OCI-LY1 (cell line): ENCODE data around the gene NPW.
A peak's percentile ranks its signal among the peaks of the same experiment; 100 is the strongest.

Experiments
- H2AFZ ChIP-seq: fragments of 200-600 bp; sonication (generic), shearing (Covaris generic); 2 replicates; pipeline ENCODE4 v1.6.0; 2014; ENCODE audit warnings: antibody characterized with exemption, mild to moderate bottlenecking, low read length
- H3F3A ChIP-seq: fragments of 200-600 bp; sonication (generic), shearing (Covaris generic); 2 replicates; pipeline ENCODE4 v1.6.0; 2014; ENCODE audit warnings: mild to moderate bottlenecking, antibody characterized with exemption, low read length, moderate library complexity; ENCODE audit not compliant: insufficient read depth
- H3K27ac ChIP-seq: fragments of 200-600 bp; sonication (generic); 2 replicates; pipeline ENCODE4 v1.5.1; 2014; ENCODE audit warnings: low read length, mixed run types, mild to moderate bottlenecking, low read depth; ENCODE audit not compliant: poor library complexity, severe bottlenecking
- H3K27me3 ChIP-seq: fragments of 200-600 bp; sonication (generic); 2 replicates; pipeline ENCODE4 v1.6.0; 2014; ENCODE audit warnings: antibody characterized with exemption, mild to moderate bottlenecking, low read length, moderate library complexity; ENCODE audit not compliant: insufficient read depth
- H3K36me3 ChIP-seq: fragments of 200-600 bp; sonication (generic); 2 replicates; pipeline ENCODE4 v1.6.1; 2014; ENCODE audit warnings: mild to moderate bottlenecking, antibody characterized with exemption, low read length, moderate library complexity, mixed read lengths; ENCODE audit not compliant: insufficient read depth
- H3K4me1 ChIP-seq: fragments of 200-600 bp; sonication (generic); 2 replicates; pipeline ENCODE4 v1.5.1; 2014; ENCODE audit warnings: mild to moderate bottlenecking, low read length, moderate library complexity; ENCODE audit not compliant: insufficient read depth, severe bottlenecking
- H3K4me2 ChIP-seq: fragments of 200-600 bp; sonication (generic), shearing (Covaris generic); 2 replicates; pipeline ENCODE4 v1.6.1; 2014; ENCODE audit warnings: low read length
- H3K4me3 ChIP-seq: fragments of 200-600 bp; sonication (generic); 2 replicates; pipeline ENCODE4 v1.5.1; 2014; ENCODE audit warnings: low read length, low read depth, mild to moderate bottlenecking, mixed read lengths; ENCODE audit not compliant: poor library complexity, severe bottlenecking
- H3K79me2 ChIP-seq: fragments of 200-600 bp; shearing (Covaris generic); 2 replicates; pipeline ENCODE4 v1.6.1; 2016; ENCODE audit warnings: mixed run types, low read length, mixed read lengths; ENCODE audit not compliant: insufficient read depth
- H3K9ac ChIP-seq: fragments of 200-600 bp; sonication (generic), shearing (Covaris generic); 2 replicates; pipeline ENCODE4 v1.6.1; 2014; ENCODE audit warnings: mild to moderate bottlenecking, low read length, mixed read lengths
- H3K9me2 ChIP-seq: fragments of 200-600 bp; sonication (generic), shearing (Covaris generic); 2 replicates; pipeline ENCODE4 v1.6.1; 2014; ENCODE audit warnings: low read depth, mild to moderate bottlenecking, low read length, mixed read lengths
- H3K9me3 ChIP-seq: fragments of 200-600 bp; shearing (Covaris generic); 2 replicates; pipeline ENCODE4 v1.6.1; 2014; ENCODE audit warnings: low read length, mixed read lengths
- H4K20me1 ChIP-seq: fragments of 200-600 bp; sonication (generic), shearing (Covaris generic); 2 replicates; pipeline ENCODE4 v1.6.0; 2016; ENCODE audit warnings: mild to moderate bottlenecking, low read length; ENCODE audit not compliant: insufficient read depth
- EZH2 ChIP-seq: fragments of 200-600 bp; sonication (generic), shearing (Covaris generic); IDR thresholded peaks from 2 replicates; pipeline ENCODE4 v1.8.0; 2017; ENCODE audit warnings: borderline replicate concordance, mixed run types, mild to moderate bottlenecking, antibody characterized with exemption, low read length, moderate library complexity, mixed read lengths
- TF ChIP-seq, protein P1 (sequence below): fragments of 200-600 bp; sonication (generic), shearing (Covaris generic); IDR thresholded peaks from 2 replicates; pipeline ENCODE4 v1.5.1; 2017; ENCODE audit warnings: mild to moderate bottlenecking, antibody characterized with exemption, low read length, moderate library complexity, mixed read lengths

The NPW gene

DNA sequence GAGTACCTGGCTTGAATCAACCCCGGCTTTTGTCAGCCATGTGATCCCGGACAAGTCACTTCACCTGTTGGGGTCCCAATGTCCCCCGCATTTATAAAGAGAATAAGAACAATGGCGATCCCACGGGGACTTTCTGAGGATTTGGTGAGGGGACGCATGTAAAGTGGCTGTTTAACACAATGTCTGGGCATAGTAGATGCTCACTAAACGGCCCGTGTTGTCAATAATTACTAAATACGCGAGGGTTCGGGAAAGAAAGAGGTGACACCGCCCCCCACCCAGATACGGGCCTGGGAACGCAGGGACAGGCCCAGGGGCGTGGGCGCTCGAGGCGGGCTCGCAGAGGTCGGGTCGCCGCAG, 28.0 kb upstream of the NPW start:
- Histone ChIP-seq H3K4me1 (peaks cover 29% of the 10 kb centered on the region), H2AFZ (no peak overlapping the region), H3K4me3 (peak overlapping the region; percentile 60), H3K9me3 (no peaks in the 10 kb centered on the region), H3K79me2 (no peaks in the 10 kb centered on the region), H4K20me1 (no peaks in the 10 kb centered on the region), H3K9me2 (no peaks in the 10 kb centered on the region), H3K9ac (peak overlapping the region; percentile 61), H3K36me3 (peaks cover 8% of the 10 kb centered on the region), H3K4me2 (peak overlapping the region; percentile 68), H3K27ac (peak overlapping the region; percentile 48), H3K27me3 (peaks cover 6% of the 10 kb centered on the region; the same call in 1 of the 2 replicates), H3F3A (no peaks in the 10 kb centered on the region; the same call in 1 of the 2 replicates)
- TF ChIP-seq EZH2: no peak
- TF ChIP-seq, protein P1, sequence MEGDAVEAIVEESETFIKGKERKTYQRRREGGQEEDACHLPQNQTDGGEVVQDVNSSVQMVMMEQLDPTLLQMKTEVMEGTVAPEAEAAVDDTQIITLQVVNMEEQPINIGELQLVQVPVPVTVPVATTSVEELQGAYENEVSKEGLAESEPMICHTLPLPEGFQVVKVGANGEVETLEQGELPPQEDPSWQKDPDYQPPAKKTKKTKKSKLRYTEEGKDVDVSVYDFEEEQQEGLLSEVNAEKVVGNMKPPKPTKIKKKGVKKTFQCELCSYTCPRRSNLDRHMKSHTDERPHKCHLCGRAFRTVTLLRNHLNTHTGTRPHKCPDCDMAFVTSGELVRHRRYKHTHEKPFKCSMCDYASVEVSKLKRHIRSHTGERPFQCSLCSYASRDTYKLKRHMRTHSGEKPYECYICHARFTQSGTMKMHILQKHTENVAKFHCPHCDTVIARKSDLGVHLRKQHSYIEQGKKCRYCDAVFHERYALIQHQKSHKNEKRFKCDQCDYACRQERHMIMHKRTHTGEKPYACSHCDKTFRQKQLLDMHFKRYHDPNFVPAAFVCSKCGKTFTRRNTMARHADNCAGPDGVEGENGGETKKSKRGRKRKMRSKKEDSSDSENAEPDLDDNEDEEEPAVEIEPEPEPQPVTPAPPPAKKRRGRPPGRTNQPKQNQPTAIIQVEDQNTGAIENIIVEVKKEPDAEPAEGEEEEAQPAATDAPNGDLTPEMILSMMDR: no peak

DNA sequence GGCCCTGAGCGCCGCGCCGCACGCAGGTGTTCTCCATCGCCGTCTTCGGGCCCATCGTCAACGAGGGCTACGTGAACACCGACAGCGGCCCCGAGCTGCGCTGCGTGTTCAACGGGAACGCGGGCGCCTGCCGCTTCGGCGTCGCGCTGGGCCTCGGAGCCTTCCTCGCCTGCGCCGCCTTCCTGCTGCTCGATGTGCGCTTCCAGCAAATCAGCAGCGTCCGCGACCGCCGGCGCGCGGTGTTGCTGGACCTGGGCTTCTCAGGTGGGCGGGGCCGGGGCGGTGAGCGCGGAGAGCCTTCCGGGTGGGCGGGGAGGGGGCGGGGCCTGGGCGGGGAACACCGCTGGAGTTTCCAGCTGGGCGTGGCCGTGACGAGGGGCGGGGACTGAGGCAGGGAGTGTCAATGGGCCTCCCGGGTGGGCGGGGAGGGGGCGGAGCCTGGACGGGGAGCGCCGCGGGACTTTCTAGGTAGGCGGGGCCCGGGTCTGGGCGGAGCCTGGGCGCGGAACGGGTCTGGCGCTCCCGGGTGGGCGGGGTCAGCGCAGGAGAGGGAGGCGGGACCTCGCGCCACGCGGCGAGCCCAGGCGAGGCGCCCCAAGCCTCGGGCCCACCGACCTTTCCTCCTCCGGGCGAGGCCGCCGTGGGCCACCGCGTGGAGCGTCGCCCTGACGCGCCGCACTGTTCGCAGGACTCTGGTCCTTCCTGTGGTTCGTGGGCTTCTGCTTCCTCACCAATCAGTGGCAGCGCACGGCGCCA, 27.5 kb upstream of the NPW start:
- H3K27me3 ChIP-seq: peaks cover 6% of the 10 kb centered on the region; the same call in 1 of the 2 replicates
- peaks cover 29% of the 10 kb centered on the region for H3K4me1 ChIP-seq

DNA sequence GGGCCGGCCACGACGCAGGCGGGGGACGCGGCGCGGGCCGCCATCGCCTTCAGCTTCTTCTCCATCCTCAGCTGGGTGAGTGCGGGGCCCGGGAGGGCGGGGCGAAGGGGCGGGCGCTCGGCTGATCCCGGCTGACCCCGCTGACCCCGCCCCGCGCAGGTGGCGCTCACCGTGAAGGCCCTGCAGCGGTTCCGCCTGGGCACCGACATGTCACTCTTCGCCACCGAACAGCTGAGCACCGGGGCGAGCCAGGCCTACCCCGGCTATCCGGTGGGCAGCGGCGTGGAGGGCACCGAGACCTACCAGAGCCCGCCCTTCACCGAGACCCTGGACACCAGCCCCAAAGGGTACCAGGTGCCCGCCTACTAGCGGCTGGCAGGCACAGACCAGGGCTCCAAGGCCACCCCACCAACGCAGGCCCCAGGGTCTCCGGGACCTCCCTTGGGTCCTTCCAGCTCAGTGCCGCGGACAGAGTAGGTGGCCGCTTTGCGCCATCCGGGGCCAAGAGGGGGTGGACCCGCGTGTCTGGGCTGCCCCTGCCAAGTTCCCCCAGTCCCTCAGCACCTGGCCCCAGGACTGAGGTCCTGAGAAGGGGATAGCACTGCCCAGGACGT, 26.8 kb upstream of the NPW start:
- peaks cover 16% of the 10 kb centered on the region for H3K36me3 ChIP-seq
- H3K27me3 ChIP-seq: peaks cover 6% of the 10 kb centered on the region; the same call in 1 of the 2 replicates
- no peaks in the 10 kb centered on the region for H3K9me3 ChIP-seq
- H3K9ac ChIP-seq: no peak overlapping the region
- H3K79me2 ChIP-seq: no peaks in the 10 kb centered on the region
- H3K27ac ChIP-seq: peak overlapping the region; percentile 70
- H3K4me2 ChIP-seq: no peak overlapping the region
- no peak overlapping the region for H2AFZ ChIP-seq
- H3F3A ChIP-seq: no peaks in the 10 kb centered on the region; the same call in 1 of the 2 replicates
- H4K20me1 ChIP-seq: no peaks in the 10 kb centered on the region
- TF ChIP-seq, protein P1: no peak
- TF ChIP-seq EZH2: no peak
- H3K4me1 ChIP-seq: peaks cover 29% of the 10 kb centered on the region
- H3K9me2 ChIP-seq: no peaks in the 10 kb centered on the region
- H3K4me3 ChIP-seq: no peak overlapping the region

More for the DNA sequence above, 27.5 kb upstream of the NPW start:
- H3K79me2 ChIP-seq: no peaks in the 10 kb centered on the region
- H3K4me3 ChIP-seq: peak overlapping the region; percentile 60
- H4K20me1 ChIP-seq: no peaks in the 10 kb centered on the region
- peaks cover 9% of the 10 kb centered on the region for H3K36me3 ChIP-seq
- peak overlapping the region; percentile 68 for H3K4me2 ChIP-seq
- no peaks in the 10 kb centered on the region for H3K9me2 ChIP-seq
- peak overlapping the region; percentile 48 for H3K27ac ChIP-seq
- H3F3A ChIP-seq: no peaks in the 10 kb centered on the region; the same call in 1 of the 2 replicates
- peak overlapping the region; percentile 61 for H3K9ac ChIP-seq
- TF ChIP-seq, protein P1: no peak
- TF ChIP-seq EZH2: no peak
- no peaks in the 10 kb centered on the region for H3K9me3 ChIP-seq
- no peak overlapping the region for H2AFZ ChIP-seq
